Common myeloid progenitor, CD34-positive (primary cell): ENCODE measurements around the gene MIOX.

Experiments
- CTCF ChIA-PET: fragments of 350-600 bp; sonication (Branson Sonifier 250); formaldehyde crosslinking; loops from one replicate; lab custom pipeline; 2021; ENCODE audit warnings: antibody characterized with exemption; lab: Charles Lee
- POLR2A ChIA-PET: fragments of 350-600 bp; sonication (Branson Sonifier 250); formaldehyde crosslinking; loops from one replicate; lab custom pipeline; 2021; ENCODE audit warnings: antibody characterized with exemption; lab: Charles Lee
- DNase-seq, 3 donors: peaks; one replicate each; pipeline versions ENCODE4 v3.0.0 to v3.0.0-alpha.2; 2013
- H3K27ac ChIP-seq, 2 experiments: 1 replicate in 1 of 2; 2 replicates in 1 of 2; pipeline ENCODE4 v1.7.0; 2013; ENCODE audit warnings: inconsistent platforms in 2 of 2, low read length in 2 of 2, mild to moderate bottlenecking in 2 of 2, low read depth in 1 of 2, moderate library complexity in 1 of 2; ENCODE audit not compliant: severe bottlenecking in 2 of 2, insufficient read depth in 1 of 2, poor library complexity in 1 of 2
- H3K27me3 ChIP-seq, 5 experiments: replicated peaks in 2 of 5; 1 replicate in 3 of 5; 2 replicates in 2 of 5; pipeline versions ENCODE4 v1.6.1 to v1.7.0; 2013; ENCODE audit warnings: low read length in 4 of 5, mild to moderate bottlenecking in 2 of 5, moderate library complexity in 2 of 5, inconsistent platforms in 1 of 5; ENCODE audit not compliant: insufficient read depth in 5 of 5, control insufficient read depth in 4 of 5
- H3K36me3 ChIP-seq, 4 experiments: 1 replicate in 2 of 4; 2 replicates in 2 of 4; pipeline versions ENCODE4 v1.6.1 to v1.7.0; 2013; ENCODE audit warnings: low read length in 3 of 4, control low read depth in 1 of 4, mild to moderate bottlenecking in 1 of 4; ENCODE audit not compliant: control insufficient read depth in 4 of 4, insufficient read depth in 4 of 4
- H3K4me1 ChIP-seq, 4 experiments: 1 replicate in 3 of 4; 2 replicates in 1 of 4; pipeline versions ENCODE4 v1.6.1 to v1.7.1; 2013; ENCODE audit warnings: low read length in 3 of 4, mild to moderate bottlenecking in 3 of 4, control low read depth in 1 of 4, inconsistent platforms in 1 of 4, moderate library complexity in 1 of 4; ENCODE audit not compliant: control insufficient read depth in 4 of 4, insufficient read depth in 4 of 4; ENCODE audit errors: control extremely low read depth in 1 of 4
- H3K4me3 ChIP-seq, 7 experiments: 1 replicate in 4 of 7; 2 replicates in 3 of 7; pipeline versions ENCODE4 v1.5.1 to v1.7.0; 2013; ENCODE audit warnings: mild to moderate bottlenecking in 7 of 7, low read length in 6 of 7, moderate library complexity in 6 of 7, inconsistent platforms in 2 of 7, low read depth in 2 of 7, control low read depth in 1 of 7; ENCODE audit not compliant: insufficient read depth in 4 of 7, control insufficient read depth in 1 of 7; ENCODE audit errors: extremely low read depth in 1 of 7
- H3K9me3 ChIP-seq, 5 experiments: 1 replicate in 4 of 5; 2 replicates in 1 of 5; pipeline versions ENCODE4 v1.6.1 to v1.7.1; 2013; ENCODE audit warnings: low read length in 4 of 5, mild to moderate bottlenecking in 2 of 5, inconsistent platforms in 1 of 5, low read depth in 1 of 5, moderate library complexity in 1 of 5; ENCODE audit not compliant: control insufficient read depth in 4 of 5, insufficient read depth in 2 of 5; ENCODE audit errors: control extremely low read depth in 1 of 5
- WGBS: methylation state at CpG from one replicate; pipeline ENCODE4 v1.1.5; 2013; ENCODE audit not compliant: insufficient coverage; 5-methylcytosine and 5-hydroxymethylcytosine counted together

MIOX gene

GRCh38 chr22:50503475-50504145 lies 17.0 kb downstream of the MIOX start:
- 93% methylated on average over 12 of the region's 26 CpGs for whole genome bisulfite sequencing
- CTCF ChIA-PET: interaction anchor here (0.8 to 1.4 kb wide), 3 partner anchors 13 to 61 kb away, joined by 3 to 7 read pairs (median 3); no protein-coding TSS in a partner anchor
- Histone ChIP-seq H3K36me3 (peaks cover 6 to 29% (median 19%) of the 10 kb centered on the region in 4 experiments), H3K27ac (no peak overlapping the region), H3K4me3 (no peak overlapping the region), H3K4me1 (peaks cover under 1 to 16% (median 14%) of the 10 kb centered on the region in 4 experiments), H3K27me3 (no peaks in the 10 kb centered on the region), H3K9me3 (no peaks in the 10 kb centered on the region)
- DNase-seq: no peak
- POLR2A ChIA-PET: no interaction called here

DNA sequence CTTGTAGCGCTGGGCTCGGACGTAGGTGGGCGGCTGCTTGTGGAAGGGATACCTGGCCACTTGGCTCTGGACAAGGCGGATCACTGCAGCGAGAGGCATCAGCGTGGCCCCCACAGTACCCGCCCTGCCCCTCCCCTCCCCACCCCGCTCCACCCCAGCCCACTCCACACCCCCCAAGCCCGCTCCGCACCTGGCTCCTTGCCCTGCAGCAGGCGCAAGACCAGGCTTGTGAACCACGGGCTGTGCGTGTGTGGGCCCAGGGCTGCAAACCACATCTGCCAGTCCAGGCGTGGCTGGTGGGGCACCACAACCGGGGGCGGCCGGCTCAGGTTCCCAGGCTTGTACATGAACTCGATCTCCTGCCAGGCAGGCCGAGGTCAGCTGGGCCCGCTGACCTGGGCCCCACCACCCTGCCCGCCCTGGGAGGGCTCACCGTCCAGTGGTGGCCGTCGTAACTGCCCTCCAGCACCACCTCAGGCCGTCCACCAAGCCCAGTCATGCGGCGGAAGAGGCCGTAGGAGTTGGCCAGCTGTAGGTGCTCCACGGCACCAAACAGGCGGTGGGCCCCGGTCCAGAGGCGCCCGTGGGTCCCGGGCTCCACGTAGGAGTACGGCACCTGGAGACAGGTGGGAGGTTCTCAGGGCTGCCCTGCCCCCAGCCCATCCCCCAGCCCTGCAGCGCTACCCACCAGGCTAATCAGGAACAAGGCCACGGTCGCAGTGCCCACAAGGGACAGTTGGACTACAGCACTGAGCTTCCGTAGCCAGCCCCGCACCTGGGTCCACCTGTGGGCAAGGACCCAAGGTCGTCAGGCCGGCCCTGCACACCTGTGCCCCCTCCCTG lies 17.9 kb downstream of the MIOX start:
- POLR2A ChIA-PET: no interaction called here
- 96% methylated on average over 29 of the region's 44 CpGs for WGBS
- H3K27me3 ChIP-seq: no peaks in the 10 kb centered on the region
- CTCF ChIA-PET: no interaction called here
- peaks cover 7 to 23% (median 23%) of the 10 kb centered on the region in 4 experiments for H3K4me1 ChIP-seq
- H3K36me3 ChIP-seq: peaks cover 6 to 29% (median 19%) of the 10 kb centered on the region in 4 experiments
- no peak overlapping the region for H3K27ac ChIP-seq
- no peak for DNase-seq
- H3K4me3 ChIP-seq: no peak overlapping the region
- H3K9me3 ChIP-seq: no peaks in the 10 kb centered on the region

DNA sequence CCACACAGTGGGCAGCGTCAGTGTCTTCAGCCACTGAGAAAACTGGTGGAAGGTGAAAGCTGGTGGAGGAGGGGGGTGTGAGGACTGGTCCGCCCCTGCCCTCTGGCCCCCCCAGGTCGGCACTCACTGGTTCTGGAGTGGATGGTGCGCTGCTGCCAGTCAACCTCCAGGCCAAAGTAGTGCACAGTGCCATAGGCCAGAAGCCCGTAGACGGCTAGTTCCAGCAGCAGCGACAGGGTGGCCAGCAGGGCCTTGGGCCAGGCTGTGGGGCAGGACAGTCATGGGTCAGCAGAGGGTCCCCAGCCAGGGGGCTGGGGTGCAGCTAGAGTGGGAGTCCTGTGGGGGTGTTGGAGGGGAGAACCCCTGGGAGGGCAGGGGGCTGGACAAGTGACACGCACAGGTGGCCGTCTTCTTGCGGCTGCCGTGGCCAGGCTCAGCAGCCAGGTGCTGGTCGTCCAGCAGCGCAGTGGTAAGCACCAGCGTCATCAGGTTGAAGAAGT lies 18.7 kb downstream of the MIOX start:
- DNase-seq: no peak
- 97% methylated on average over 8 of the region's 14 CpGs for WGBS
- Histone ChIP-seq H3K36me3 (peaks cover 6 to 29% (median 19%) of the 10 kb centered on the region in 4 experiments), H3K9me3 (no peaks in the 10 kb centered on the region), H3K4me1 (peaks cover 7 to 24% (median 23%) of the 10 kb centered on the region in 4 experiments), H3K4me3 (no peak overlapping the region), H3K27me3 (no peaks in the 10 kb centered on the region), H3K27ac (no peak overlapping the region)
- ChIA-PET CTCF (interaction anchor here (1.3 kb wide), 1 partner anchor 20 kb away, joined by 3 read pairs; the partner anchor contains the start of gene SCO2), POLR2A (no interaction called here)

DNA sequence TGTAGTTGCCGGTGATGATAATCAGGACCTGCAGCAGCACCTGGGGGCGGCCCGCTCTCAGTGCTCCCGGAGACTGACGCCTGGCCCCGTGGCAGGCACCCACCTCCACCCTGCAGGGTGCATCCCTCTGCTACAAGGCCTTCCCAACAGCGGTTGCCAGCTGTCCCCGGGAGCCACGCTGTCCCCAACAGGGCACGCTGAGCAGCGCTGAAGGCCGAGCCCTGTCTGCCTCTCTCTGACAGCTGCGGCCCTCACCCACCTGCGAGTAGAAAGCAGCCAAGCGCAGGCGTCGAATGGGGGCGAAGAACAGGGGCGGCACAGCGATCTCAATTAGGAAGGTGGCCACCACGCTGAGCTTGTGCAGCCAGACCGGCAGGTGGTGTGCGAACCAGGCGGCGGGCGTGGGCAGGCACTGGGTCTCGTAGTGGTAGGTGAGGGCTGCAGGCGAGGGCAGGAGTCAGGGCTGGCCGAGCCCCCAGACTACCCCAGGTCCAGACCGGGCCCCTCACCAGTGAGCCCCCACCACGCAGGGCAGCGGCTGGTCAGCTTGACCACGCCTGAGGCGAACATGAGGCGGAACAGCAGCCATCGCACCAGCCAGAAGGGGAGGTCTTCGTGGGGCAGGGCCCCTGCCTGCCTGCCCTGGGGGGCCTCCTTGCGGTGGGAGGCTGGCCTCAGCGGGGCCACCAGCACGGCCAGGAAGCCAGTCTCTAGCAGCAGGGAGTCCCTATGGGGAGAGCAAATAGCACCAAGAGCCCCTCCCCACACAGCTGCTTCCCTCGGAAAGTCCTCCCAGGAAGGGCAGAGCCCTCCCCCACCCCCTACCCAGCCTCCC lies 19.3 kb downstream of the MIOX start:
- CTCF ChIA-PET: interaction anchor here (1.3 kb wide), 1 partner anchor 19 kb away, joined by 3 read pairs; the partner anchor contains the start of gene SCO2
- WGBS: 95% methylated on average over 37 of the region's 41 CpGs
- no peak for DNase-seq

GRCh38 chr22:50506611-50507420 lies 20.2 kb downstream of the MIOX start:
- CTCF ChIA-PET: interaction anchor here (1.3 kb wide), 1 partner anchor 19 kb away, joined by 3 read pairs; the partner anchor contains the start of gene SCO2
- Histone ChIP-seq H3K27me3 (no peaks in the 10 kb centered on the region), H3K36me3 (peaks cover 6 to 29% (median 19%) of the 10 kb centered on the region in 4 experiments), H3K27ac (peak overlapping the region; percentile 66 to 85), H3K4me3 (peak overlapping the region; percentile 82 to 97 (median 89)), H3K4me1 (peaks cover 7 to 24% (median 23%) of the 10 kb centered on the region in 4 experiments), H3K9me3 (no peaks in the 10 kb centered on the region)
- POLR2A ChIA-PET: interaction anchor here (1.2 to 1.6 kb wide), 2 partner anchors 20 to 39 kb away, joined by 3 to 9 read pairs; partner anchors contain the start of gene KLHDC7B
- no peak for DNase-seq
- WGBS: 43% methylated on average over 13 of the region's 21 CpGs

More for the DNA sequence above, 19.3 kb downstream of the MIOX start:
- H3K27ac ChIP-seq: no peak overlapping the region
- no peaks in the 10 kb centered on the region for H3K9me3 ChIP-seq
- H3K36me3 ChIP-seq: peaks cover 6 to 29% (median 19%) of the 10 kb centered on the region in 4 experiments
- H3K27me3 ChIP-seq: no peaks in the 10 kb centered on the region
- POLR2A ChIA-PET: no interaction called here
- H3K4me1 ChIP-seq: peaks cover 7 to 24% (median 23%) of the 10 kb centered on the region in 4 experiments
- H3K4me3 ChIP-seq: peak overlapping the region in 4 of 7 experiments; percentile 82 to 97 (median 88)
